ENCODE measurements around the gene RAB11FIP2.

RAB11FIP2 gene

GRCh38 chr10:117993166-117993565 is 53.6 kb downstream of the RAB11FIP2 start:
- Histone ChIP-seq H3K4me3 (ENCODE audit: low read length) (no peak overlapping the region), H3F3A (ENCODE audit: control insufficient read depth, insufficient read depth) (no peaks in the 10 kb centered on the region), H4K20me1 (ENCODE audit: control insufficient read depth, insufficient read depth, low read depth, low read length) (no peaks in the 10 kb centered on the region), H3K9me2 (replicated peaks; ENCODE audit: control insufficient read depth, low read length) (no peaks in the 10 kb centered on the region), H3K27ac (ENCODE audit: low read depth, low read length) (no peak overlapping the region), H3K9me3 (ENCODE audit: control insufficient read depth, insufficient read depth, low read length) (no peaks in the 10 kb centered on the region), H3K4me1 (ENCODE audit: control insufficient read depth, low read length) (no peaks in the 10 kb centered on the region), H3K36me3 (ENCODE audit: control insufficient read depth, low read length) (no peaks in the 10 kb centered on the region), H3K4me2 (ENCODE audit: low read length) (no peak overlapping the region), H3K27me3 (ENCODE audit: control insufficient read depth, low read length) (no peaks in the 10 kb centered on the region), H3K79me2 (ENCODE audit: control insufficient read depth, low read length) (no peaks in the 10 kb centered on the region)
- TF ChIP-seq EZH2phosphoT487 (IDR thresholded peaks at IDR 0.05; ENCODE audit: borderline replicate concordance, low read length) (no peak), CTCF (IDR thresholded peaks at IDR 0.05; ENCODE audit: low read depth, low read length, poor library complexity, severe bottlenecking) (no peak)

- Histone ChIP-seq H4K20me1 (ENCODE audit: control insufficient read depth, insufficient read depth, low read depth, low read length) (no peaks in the 10 kb centered on the region), H3K9me2 (replicated peaks; ENCODE audit: control insufficient read depth, low read length) (no peaks in the 10 kb centered on the region), H3K36me3 (ENCODE audit: control insufficient read depth, low read length) (no peaks in the 10 kb centered on the region), H3K9me3 (ENCODE audit: control insufficient read depth, insufficient read depth, low read length) (no peaks in the 10 kb centered on the region), H3K27me3 (ENCODE audit: control insufficient read depth, low read length) (no peaks in the 10 kb centered on the region), H3K79me2 (ENCODE audit: control insufficient read depth, low read length) (no peaks in the 10 kb centered on the region), H3K4me1 (ENCODE audit: control insufficient read depth, low read length) (no peaks in the 10 kb centered on the region), H3K27ac (ENCODE audit: low read depth, low read length) (no peak overlapping the region), H3F3A (ENCODE audit: control insufficient read depth, insufficient read depth) (no peaks in the 10 kb centered on the region), H3K4me3 (ENCODE audit: low read length) (no peak overlapping the region), H3K4me2 (ENCODE audit: low read length) (no peak overlapping the region)
- no peak for TF ChIP-seq CTCF (IDR thresholded peaks at IDR 0.05; ENCODE audit: low read depth, low read length, poor library complexity, severe bottlenecking)
- TF ChIP-seq EZH2phosphoT487 (IDR thresholded peaks at IDR 0.05; ENCODE audit: borderline replicate concordance, low read length) = no peak
Measured at GRCh38 chr10:117991701-117992100, 55.0 kb downstream of the RAB11FIP2 start.

GRCh38 chr10:117989962-117990361 is 56.8 kb downstream of the RAB11FIP2 start:
- Histone ChIP-seq H3K4me2 (ENCODE audit: low read length) (no peak overlapping the region), H3K9me3 (ENCODE audit: control insufficient read depth, insufficient read depth, low read length) (no peaks in the 10 kb centered on the region), H3K27me3 (ENCODE audit: control insufficient read depth, low read length) (0 out of 2 replicates have a peak, but pooled peaks cover 2% of the 10 kb centered on the region), H3K9me2 (replicated peaks; ENCODE audit: control insufficient read depth, low read length) (no peaks in the 10 kb centered on the region), H3K27ac (ENCODE audit: low read depth, low read length) (no peak overlapping the region), H4K20me1 (ENCODE audit: control insufficient read depth, insufficient read depth, low read depth, low read length) (no peaks in the 10 kb centered on the region), H3F3A (ENCODE audit: control insufficient read depth, insufficient read depth) (no peaks in the 10 kb centered on the region), H3K4me3 (ENCODE audit: low read length) (no peak overlapping the region), H3K79me2 (ENCODE audit: control insufficient read depth, low read length) (no peaks in the 10 kb centered on the region), H3K4me1 (ENCODE audit: control insufficient read depth, low read length) (no peaks in the 10 kb centered on the region), H3K36me3 (ENCODE audit: control insufficient read depth, low read length) (no peaks in the 10 kb centered on the region)
- no peak for TF ChIP-seq EZH2phosphoT487 (IDR thresholded peaks at IDR 0.05; ENCODE audit: borderline replicate concordance, low read length)

DNA sequence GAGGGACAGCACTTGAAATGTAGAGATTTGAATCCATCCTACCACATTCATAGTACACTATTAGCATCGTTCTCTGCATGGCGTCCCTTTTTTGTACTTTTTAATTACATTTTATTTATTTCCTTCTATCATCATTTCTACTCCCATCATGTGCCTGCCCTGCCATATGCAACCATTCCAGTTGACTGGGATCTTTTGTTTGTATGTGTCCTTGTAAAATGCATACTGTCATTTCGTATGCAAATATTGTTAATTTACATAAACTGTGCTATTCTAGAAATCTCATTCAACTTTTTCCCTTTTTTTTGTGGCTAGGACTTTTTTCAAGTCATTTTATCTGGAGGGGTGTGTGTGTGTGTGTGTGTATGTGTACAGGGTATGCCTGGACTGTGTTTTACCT is 57.9 kb downstream of the RAB11FIP2 start:
- TF ChIP-seq EZH2phosphoT487 (IDR thresholded peaks at IDR 0.05; ENCODE audit: borderline replicate concordance, low read length) (no peak), CTCF (IDR thresholded peaks at IDR 0.05; ENCODE audit: low read depth, low read length, poor library complexity, severe bottlenecking) (no peak)
- H3K4me2 ChIP-seq (ENCODE audit: low read length) = no peak overlapping the region
- no peaks in the 10 kb centered on the region for H3K36me3 ChIP-seq (ENCODE audit: control insufficient read depth, low read length)

More for the DNA sequence above, 57.9 kb downstream of the RAB11FIP2 start:
- no peaks in the 10 kb centered on the region for H3F3A ChIP-seq (ENCODE audit: control insufficient read depth, insufficient read depth)
- no peaks in the 10 kb centered on the region for H3K79me2 ChIP-seq (ENCODE audit: control insufficient read depth, low read length)
- H3K27ac ChIP-seq (ENCODE audit: low read depth, low read length) = no peak overlapping the region
- H3K4me1 ChIP-seq (ENCODE audit: control insufficient read depth, low read length) = no peaks in the 10 kb centered on the region
- no peak overlapping the region for H3K4me3 ChIP-seq (ENCODE audit: low read length)
- H3K9me2 ChIP-seq (replicated peaks; ENCODE audit: control insufficient read depth, low read length) = no peaks in the 10 kb centered on the region
- H3K9me3 ChIP-seq (ENCODE audit: control insufficient read depth, insufficient read depth, low read length) = no peaks in the 10 kb centered on the region
- H4K20me1 ChIP-seq (ENCODE audit: control insufficient read depth, insufficient read depth, low read depth, low read length) = no peaks in the 10 kb centered on the region
- 0 out of 2 replicates have a peak, but pooled peaks cover 2% of the 10 kb centered on the region for H3K27me3 ChIP-seq (ENCODE audit: control insufficient read depth, low read length)

Data from DOHH2 (cell line).